HTR-8/SVneo (cell line): Measurements from ENCODE around the gene SLC39A10.

Experiments used
- DNase-seq: peaks from one replicate; pipeline ENCODE4 v3.0.0; 2011; ENCODE audit warnings: low spot score, mixed read lengths; ENCODE audit not compliant: insufficient read length
- FAIRE-seq: peaks from 2 replicates; lab custom pipeline; 2011; peaks lifted over from hg19 to GRCh38; lab: Jason Lieb, UNC

The SLC39A10 gene

GRCh38 chr2:195779491-195779890, 122.5 kb downstream of the SLC39A10 start:
- no peak for FAIRE-seq
- DNase-seq, result no peak

GRCh38 chr2:195782156-195782555, 125.1 kb downstream of the SLC39A10 start:
- DNase-seq (no peak), FAIRE-seq (no peak)
